ENCODE measurements around the gene TMPRSS5. TPM values are rescaled to one million over a fixed set of nuclear protein-coding genes. Genes with fewer than 3 reads are reported as not detected.

Gene TMPRSS5
- total RNA-seq, 1 donor from 2014 or later, result not detected

Other genes with a start within 250 kb of the TMPRSS5 start
- gene DRD2, start 230.9 kb downstream of the TMPRSS5 start, total RNA-seq, result not detected in 2 replicates
- gene ZW10, start 67.4 kb upstream of the TMPRSS5 start, total RNA-seq, result 23.6 and 24.5 TPM in 2 replicates
- not detected in 2 replicates for gene CLDN25, start 73.5 kb upstream of the TMPRSS5 start, total RNA-seq
- 19.8 and 39.4 TPM in 2 replicates for gene USP28, start 169.3 kb upstream of the TMPRSS5 start, total RNA-seq
- gene HTR3B, start 198.5 kb upstream of the TMPRSS5 start, total RNA-seq, result not detected in 2 replicates